ENCODE measurements around the gene SENP8.

SENP8 gene

GRCh38 chr15:72112805-72113204 lies 5.4 kb upstream of the SENP8 start:
- DNase-seq (ENCODE audit: low read depth in 1 of 2, low spot score in 1 of 2): no peak

- no peak for DNase-seq (ENCODE audit: low read depth in 1 of 2, low spot score in 1 of 2)
Measured at GRCh38 chr15:72113347-72114031, 4.7 kb upstream of the SENP8 start.

- no peak for DNase-seq (ENCODE audit: low read depth in 1 of 2, low spot score in 1 of 2)
Measured at GRCh38 chr15:72116731-72117485, 1.3 kb upstream of the SENP8 start.

- peak; percentile 24 to 56 for DNase-seq (ENCODE audit: low read depth in 1 of 2, low spot score in 1 of 2)
Measured at GRCh38 chr15:72117486-72118016, 652 bp upstream of the SENP8 start.

- DNase-seq (ENCODE audit: low read depth in 1 of 2, low spot score in 1 of 2): no peak
Measured at GRCh38 chr15:72124218-72124617, 6.0 kb downstream of the SENP8 start.

GRCh38 chr15:72127724-72128322 lies 9.6 kb downstream of the SENP8 start:
- no peak for DNase-seq (ENCODE audit: low read depth in 1 of 2, low spot score in 1 of 2)

- no peak for DNase-seq (ENCODE audit: low read depth in 1 of 2, low spot score in 1 of 2)
Measured at GRCh38 chr15:72128359-72128758, 10.2 kb downstream of the SENP8 start.

- DNase-seq (ENCODE audit: low read depth in 1 of 2, low spot score in 1 of 2): no peak
Measured at GRCh38 chr15:72130272-72130671, 12.1 kb downstream of the SENP8 start.

GRCh38 chr15:72131922-72132321 lies 13.7 kb downstream of the SENP8 start:
- no peak for DNase-seq (ENCODE audit: low read depth in 1 of 2, low spot score in 1 of 2)

- no peak for DNase-seq (ENCODE audit: low read depth in 1 of 2, low spot score in 1 of 2)
Measured at GRCh38 chr15:72133211-72133610, 15.0 kb downstream of the SENP8 start.

GRCh38 chr15:72135719-72136118 lies 17.5 kb downstream of the SENP8 start:
- no peak for DNase-seq (ENCODE audit: low read depth in 1 of 2, low spot score in 1 of 2)

- no peak for DNase-seq (ENCODE audit: low read depth in 1 of 2, low spot score in 1 of 2)
Measured at GRCh38 chr15:72136170-72137051, 18.2 kb downstream of the SENP8 start.

GRCh38 chr15:72139667-72140066 lies 21.5 kb downstream of the SENP8 start:
- no peak for DNase-seq (ENCODE audit: low read depth in 1 of 2, low spot score in 1 of 2)

- no peak for DNase-seq (ENCODE audit: low read depth in 1 of 2, low spot score in 1 of 2)
Measured at GRCh38 chr15:72140088-72140487, 21.9 kb downstream of the SENP8 start.

- DNase-seq (ENCODE audit: low read depth in 1 of 2, low spot score in 1 of 2): no peak
Measured at GRCh38 chr15:72141171-72142084, 23.2 kb downstream of the SENP8 start.

GRCh38 chr15:72146221-72146620 lies 28.0 kb downstream of the SENP8 start:
- no peak for DNase-seq (ENCODE audit: low read depth in 1 of 2, low spot score in 1 of 2)

- no peak for DNase-seq (ENCODE audit: low read depth in 1 of 2, low spot score in 1 of 2)
Measured at GRCh38 chr15:72146934-72147333, 28.7 kb downstream of the SENP8 start.

GRCh38 chr15:72147418-72147817 lies 29.2 kb downstream of the SENP8 start:
- no peak for DNase-seq (ENCODE audit: low read depth in 1 of 2, low spot score in 1 of 2)

- DNase-seq (ENCODE audit: low read depth in 1 of 2, low spot score in 1 of 2): no peak
Measured at GRCh38 chr15:72153269-72154000, 35.2 kb downstream of the SENP8 start.
